ENCODE measurements around the gene DISP3. TPM values are rescaled to one million over a fixed set of nuclear protein-coding genes. Genes with fewer than 3 reads are reported as not detected.

The DISP3 gene
- polyA plus RNA-seq, 1 experiment = 0.02 TPM

DNA sequence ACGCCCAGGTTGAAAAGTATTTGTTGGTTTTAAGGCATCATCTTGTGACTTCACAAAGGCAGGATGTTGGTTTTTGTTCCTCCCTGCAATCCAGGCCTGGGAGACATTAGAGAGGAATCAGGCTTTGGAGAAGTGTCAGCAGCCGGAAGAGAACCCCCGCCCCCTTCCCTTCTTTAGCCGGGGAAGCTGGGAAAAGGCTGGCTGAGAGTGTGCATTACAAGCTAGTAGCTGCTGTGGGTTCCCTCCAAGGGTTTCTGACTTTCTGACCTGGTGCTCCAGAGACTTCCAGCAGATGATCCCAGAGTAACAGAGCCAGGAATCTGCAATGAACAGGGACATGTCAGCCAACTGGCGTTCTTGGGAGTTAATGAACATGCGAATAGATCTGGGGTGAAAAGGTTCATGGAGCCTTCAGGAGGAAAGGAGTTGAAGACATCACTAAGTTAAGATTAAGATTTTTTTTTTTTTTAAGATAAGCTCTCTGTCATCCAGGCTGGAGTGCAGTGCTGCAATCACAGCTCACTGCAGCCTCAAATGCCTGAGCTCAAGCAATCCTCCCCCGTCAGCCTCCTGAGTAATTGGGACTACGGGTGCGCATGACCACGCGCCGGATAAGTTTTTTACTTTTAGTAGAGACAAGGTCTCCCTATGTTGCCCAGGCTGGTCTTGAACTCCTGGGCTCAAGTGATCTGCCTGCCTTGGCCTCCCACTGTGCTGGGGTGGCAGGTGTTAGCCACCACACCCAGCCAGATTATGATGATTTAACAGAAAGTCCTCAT is 7.5 kb downstream of the DISP3 start:
- Histone ChIP-seq H3K27ac (ENCODE audit: low read depth, low read length) (no peak overlapping the region), H3K27me3 (ENCODE audit: control insufficient read depth, insufficient read depth, low read length) (peaks cover 7% of the 10 kb centered on the region), H3K9me3 (ENCODE audit: control insufficient read depth, insufficient read depth, low read length) (no peaks in the 10 kb centered on the region; the same call in 1 of the 2 replicates), H3K4me3 (ENCODE audit: low read depth, low read length) (no peak overlapping the region)
- TF ChIP-seq, protein P1, sequence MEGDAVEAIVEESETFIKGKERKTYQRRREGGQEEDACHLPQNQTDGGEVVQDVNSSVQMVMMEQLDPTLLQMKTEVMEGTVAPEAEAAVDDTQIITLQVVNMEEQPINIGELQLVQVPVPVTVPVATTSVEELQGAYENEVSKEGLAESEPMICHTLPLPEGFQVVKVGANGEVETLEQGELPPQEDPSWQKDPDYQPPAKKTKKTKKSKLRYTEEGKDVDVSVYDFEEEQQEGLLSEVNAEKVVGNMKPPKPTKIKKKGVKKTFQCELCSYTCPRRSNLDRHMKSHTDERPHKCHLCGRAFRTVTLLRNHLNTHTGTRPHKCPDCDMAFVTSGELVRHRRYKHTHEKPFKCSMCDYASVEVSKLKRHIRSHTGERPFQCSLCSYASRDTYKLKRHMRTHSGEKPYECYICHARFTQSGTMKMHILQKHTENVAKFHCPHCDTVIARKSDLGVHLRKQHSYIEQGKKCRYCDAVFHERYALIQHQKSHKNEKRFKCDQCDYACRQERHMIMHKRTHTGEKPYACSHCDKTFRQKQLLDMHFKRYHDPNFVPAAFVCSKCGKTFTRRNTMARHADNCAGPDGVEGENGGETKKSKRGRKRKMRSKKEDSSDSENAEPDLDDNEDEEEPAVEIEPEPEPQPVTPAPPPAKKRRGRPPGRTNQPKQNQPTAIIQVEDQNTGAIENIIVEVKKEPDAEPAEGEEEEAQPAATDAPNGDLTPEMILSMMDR (IDR thresholded peaks at IDR 0.05; ENCODE audit: low read depth, low read length) = no peak
- POLR2A ChIA-PET = no interaction called here
- no peak for DNase-seq (ENCODE audit: low read depth, low spot score)
- CTCF ChIA-PET = no interaction called here

DNA sequence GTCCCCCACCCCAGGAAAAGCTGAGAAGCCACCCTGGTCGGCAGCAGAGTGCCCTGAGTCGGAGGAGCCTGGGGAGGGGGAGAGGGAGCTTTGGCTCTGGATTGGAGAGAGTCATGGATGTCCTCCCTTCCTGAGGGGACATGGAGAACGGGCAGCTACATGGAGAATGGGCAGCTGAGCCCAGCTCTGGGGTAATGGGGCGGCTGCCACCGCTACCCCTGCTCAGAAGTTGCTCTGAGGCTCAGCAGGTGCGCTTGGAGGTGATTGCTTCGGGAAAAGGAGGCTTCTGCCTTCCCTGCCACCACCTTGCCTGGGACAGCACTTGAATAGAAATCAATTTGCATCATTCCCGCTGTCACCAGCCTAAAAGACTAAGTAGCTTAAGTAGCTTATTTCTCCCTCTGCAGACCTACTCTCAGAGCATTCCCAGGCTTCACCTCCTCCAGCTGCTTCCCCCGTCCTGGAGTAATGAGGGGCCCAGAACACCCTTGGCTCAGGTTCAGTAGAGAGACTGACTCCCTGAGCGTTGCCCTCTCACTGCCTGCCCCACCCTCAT is 8.3 kb downstream of the DISP3 start:
- no peak for DNase-seq (ENCODE audit: low read depth, low spot score)
- Histone ChIP-seq H3K4me3 (ENCODE audit: low read depth, low read length) (no peak overlapping the region), H3K9me3 (ENCODE audit: control insufficient read depth, insufficient read depth, low read length) (no peaks in the 10 kb centered on the region; the same call in 1 of the 2 replicates), H3K27me3 (ENCODE audit: control insufficient read depth, insufficient read depth, low read length) (peaks cover 3% of the 10 kb centered on the region), H3K27ac (ENCODE audit: low read depth, low read length) (no peak overlapping the region)
- ChIA-PET CTCF (no interaction called here), POLR2A (no interaction called here)
- TF ChIP-seq, protein P1 (IDR thresholded peaks at IDR 0.05; ENCODE audit: low read depth, low read length) = no peak

DNA sequence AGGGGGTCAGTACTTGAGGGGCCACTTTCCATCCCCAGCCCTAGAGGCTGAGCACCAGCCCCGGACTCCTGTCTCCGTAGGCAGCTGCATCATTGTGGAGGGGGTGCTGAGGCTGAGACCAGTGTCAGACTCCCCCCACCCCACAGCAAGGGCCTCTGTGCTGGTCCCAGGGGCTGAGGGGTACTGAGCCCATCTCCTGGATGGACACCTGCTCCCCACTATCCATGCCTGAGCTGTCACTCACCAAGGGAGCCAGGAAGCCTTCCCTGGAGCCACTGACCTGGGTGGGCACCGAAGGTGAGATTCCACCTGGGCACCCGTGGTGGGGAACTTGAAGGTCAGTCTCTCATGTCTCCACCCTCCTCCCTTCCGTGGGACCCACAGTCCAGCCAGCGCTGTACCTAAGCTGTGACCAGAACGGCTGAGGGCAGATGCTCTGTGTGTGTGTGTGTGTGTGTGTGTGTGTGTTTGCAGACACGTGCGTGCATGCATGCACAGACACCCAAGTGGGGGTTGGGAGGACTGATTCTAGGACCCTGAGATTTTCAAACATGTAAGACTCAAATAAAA is 9.3 kb downstream of the DISP3 start:
- no peaks in the 10 kb centered on the region for H3K27me3 ChIP-seq (ENCODE audit: control insufficient read depth, insufficient read depth, low read length)
- TF ChIP-seq, protein P1 (IDR thresholded peaks at IDR 0.05; ENCODE audit: low read depth, low read length) = no peak
- no peaks in the 10 kb centered on the region for H3K9me3 ChIP-seq (ENCODE audit: control insufficient read depth, insufficient read depth, low read length)
- no peak overlapping the region for H3K27ac ChIP-seq (ENCODE audit: low read depth, low read length)
- ChIA-PET POLR2A (no interaction called here), CTCF (no interaction called here)
- H3K4me3 ChIP-seq (ENCODE audit: low read depth, low read length) = no peak overlapping the region
- no peak for DNase-seq (ENCODE audit: low read depth, low spot score)

DNA sequence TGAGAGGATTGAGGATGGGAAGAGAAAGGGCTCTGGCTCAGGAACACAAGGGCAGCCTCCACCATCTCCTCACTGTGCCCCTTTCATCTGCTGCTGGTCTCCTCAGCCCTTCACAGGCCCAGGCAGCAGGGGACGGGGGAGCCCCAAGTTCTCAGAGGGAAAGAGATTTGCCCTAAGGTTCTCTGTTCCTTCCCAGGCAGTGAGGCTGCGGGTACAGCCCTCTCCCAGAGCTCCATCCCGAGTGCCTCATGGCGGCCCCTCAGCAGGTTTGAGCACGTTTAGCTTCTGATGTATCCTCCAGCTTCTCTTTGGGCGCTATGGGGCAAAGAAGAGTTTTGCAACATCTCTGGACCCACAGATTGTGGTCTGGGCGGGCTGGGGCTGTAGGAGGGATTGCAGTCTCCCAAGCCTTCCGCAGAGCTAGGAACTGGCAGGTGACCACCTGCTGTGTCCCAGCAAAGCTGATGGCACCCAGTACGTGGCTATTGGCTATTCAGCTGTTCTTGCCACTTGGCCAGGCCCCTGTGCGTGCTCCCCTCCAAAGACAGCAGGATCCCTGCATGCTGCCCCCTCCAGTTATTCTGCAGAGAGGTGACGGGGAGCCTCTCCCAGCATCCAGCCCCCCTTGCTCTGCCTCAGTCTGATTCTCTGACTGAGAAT is 10.1 kb downstream of the DISP3 start:
- POLR2A ChIA-PET = no interaction called here
- no peak overlapping the region for H3K4me3 ChIP-seq (ENCODE audit: low read depth, low read length)
- TF ChIP-seq, protein P1 (IDR thresholded peaks at IDR 0.05; ENCODE audit: low read depth, low read length) = no peak
- no peak overlapping the region for H3K27ac ChIP-seq (ENCODE audit: low read depth, low read length)
- CTCF ChIA-PET = interaction anchor here (0.6 kb wide), 1 partner anchor 111 kb away, joined by 3 read pairs; no protein-coding TSS in a partner anchor
- no peak for DNase-seq (ENCODE audit: low read depth, low spot score)
- H3K27me3 ChIP-seq (ENCODE audit: control insufficient read depth, insufficient read depth, low read length) = no peaks in the 10 kb centered on the region
- no peaks in the 10 kb centered on the region for H3K9me3 ChIP-seq (ENCODE audit: control insufficient read depth, insufficient read depth, low read length)

DNA sequence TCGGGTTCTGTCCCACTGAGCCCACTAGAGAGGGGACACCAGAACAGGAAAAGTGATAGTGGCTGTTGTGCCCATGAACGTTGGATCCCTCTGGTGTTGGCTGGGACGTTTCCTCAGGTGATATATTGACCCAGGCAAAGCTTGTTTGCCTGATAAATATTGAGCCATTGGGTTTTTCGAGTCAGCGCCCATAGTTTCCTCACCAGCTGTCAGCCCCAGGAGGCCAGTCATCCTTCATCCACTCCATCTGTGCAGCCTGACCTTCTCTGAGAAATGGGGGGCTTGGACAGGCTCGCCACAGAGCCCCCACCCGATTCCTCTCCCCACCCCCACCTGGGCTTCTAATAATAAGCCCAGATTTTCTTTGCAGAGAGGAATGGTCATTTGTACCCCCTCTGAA is 13.3 kb downstream of the DISP3 start:
- H3K27ac ChIP-seq (ENCODE audit: low read depth, low read length) = no peak overlapping the region
- TF ChIP-seq, protein P1 (IDR thresholded peaks at IDR 0.05; ENCODE audit: low read depth, low read length) = no peak
- ChIA-PET POLR2A (no interaction called here), CTCF (no interaction called here)
- no peaks in the 10 kb centered on the region for H3K9me3 ChIP-seq (ENCODE audit: control insufficient read depth, insufficient read depth, low read length)
- DNase-seq (ENCODE audit: low read depth, low spot score) = no peak
- no peak overlapping the region for H3K4me3 ChIP-seq (ENCODE audit: low read depth, low read length)
- no peaks in the 10 kb centered on the region for H3K27me3 ChIP-seq (ENCODE audit: control insufficient read depth, insufficient read depth, low read length)

Measured in AG04450 (cell line).